ENCODE measurements around the gene MEGF9. TPM values are rescaled to one million over a fixed set of nuclear protein-coding genes. Genes with fewer than 3 reads are reported as not detected.
"Not testable (repeated sequence)": the region's sequence is repeated elsewhere in the genome, so short reads cannot be mapped to it uniquely, and the experiment has no call there.

MEGF9 gene
- total RNA-seq, result 16.5 and 28.0 TPM in 2 replicates

- peak; percentile 87 for DNase-seq (ENCODE audit: low read depth)
Measured at GRCh38 chr9:120714088-120714845, at the start of gene MEGF9. TSS of gene MEGF9 (minus strand) at chr9:120714470. CDS start at chr9:120714358, 112 bp downstream.

- peak; percentile 21 for DNase-seq (ENCODE audit: low read depth)
Measured at GRCh38 chr9:120761006-120761405, 46.7 kb upstream of the MEGF9 start.

- DNase-seq (ENCODE audit: low read depth), result no peak
Measured at GRCh38 chr9:120759755-120760400, 45.6 kb upstream of the MEGF9 start.

GRCh38 chr9:120758544-120758943, 44.3 kb upstream of the MEGF9 start:
- no peak for DNase-seq (ENCODE audit: low read depth)

GRCh38 chr9:120757026-120757913, 43.0 kb upstream of the MEGF9 start:
- no peak for DNase-seq (ENCODE audit: low read depth)

- no peak for DNase-seq (ENCODE audit: low read depth)
Measured at GRCh38 chr9:120756531-120756930, 42.3 kb upstream of the MEGF9 start.

GRCh38 chr9:120755810-120756434, 41.7 kb upstream of the MEGF9 start:
- DNase-seq (ENCODE audit: low read depth), result peak; percentile 30

- DNase-seq (ENCODE audit: low read depth), result no peak
Measured at GRCh38 chr9:120755044-120755443, 40.8 kb upstream of the MEGF9 start.

GRCh38 chr9:120750421-120750820, 36.2 kb upstream of the MEGF9 start:
- DNase-seq (ENCODE audit: low read depth), result no peak

GRCh38 chr9:120746366-120746765, 32.1 kb upstream of the MEGF9 start:
- DNase-seq (ENCODE audit: low read depth), result not testable (repeated sequence)

GRCh38 chr9:120745278-120745677, 31.0 kb upstream of the MEGF9 start:
- DNase-seq (ENCODE audit: low read depth), result no peak

GRCh38 chr9:120742951-120743416, 28.7 kb upstream of the MEGF9 start:
- peak; percentile 57 for DNase-seq (ENCODE audit: low read depth)

GRCh38 chr9:120741701-120742100, 27.4 kb upstream of the MEGF9 start:
- DNase-seq (ENCODE audit: low read depth), result no peak

GRCh38 chr9:120741191-120741590, 26.9 kb upstream of the MEGF9 start:
- no peak for DNase-seq (ENCODE audit: low read depth)

GRCh38 chr9:120740132-120740531, 25.9 kb upstream of the MEGF9 start:
- no peak for DNase-seq (ENCODE audit: low read depth)

GRCh38 chr9:120737416-120738165, 23.3 kb upstream of the MEGF9 start:
- no peak for DNase-seq (ENCODE audit: low read depth)

- DNase-seq (ENCODE audit: low read depth), result no peak
Measured at GRCh38 chr9:120736881-120737280, 22.6 kb upstream of the MEGF9 start.

- peak; percentile 40 for DNase-seq (ENCODE audit: low read depth)
Measured at GRCh38 chr9:120735415-120736126, 21.3 kb upstream of the MEGF9 start.

GRCh38 chr9:120734607-120735410, 20.5 kb upstream of the MEGF9 start:
- DNase-seq (ENCODE audit: low read depth), result no peak

Data from renal cortical epithelial cell (primary cell).